ENCODE measurements around the gene GIPC3.

- TF ChIP-seq REST (IDR thresholded peaks at IDR 0.05; ENCODE audit: insufficient read depth in 1 of 2, low read depth in 2 of 2, low read length in 2 of 2) (no peak), POLR2AphosphoS5 (IDR thresholded peaks at IDR 0.05; ENCODE audit: low read depth, low read length) (no peak), SIN3A (IDR thresholded peaks at IDR 0.05; ENCODE audit: borderline replicate concordance, insufficient read depth, low read length) (no peak), TAF1 (IDR thresholded peaks at IDR 0.05; ENCODE audit: borderline replicate concordance, insufficient read depth, low read length) (no peak), FOXP2 (optimal IDR thresholded peaks at IDR 0.05; ENCODE audit: borderline replicate concordance, extremely low read depth, extremely low read length, insufficient read depth) (peak; percentile 27)
These were observed 23.6 kb downstream of the GIPC3 start for GRCh38 chr19:3608750-3609322.

All from PFSK-1 (cell line).